ENCODE measurements around the gene LRRC36.

The LRRC36 gene

GRCh38 chr16:67393111-67393787, 66.6 kb downstream of the LRRC36 start, which contains the start of gene TPPP3:
Gene TPPP3 (minus strand): TSS chr16:67393498. CDS start chr16:67391111, 2,387 bp downstream.
- peak; percentile 90 for DNase-seq (ENCODE audit: low read depth)
- no peaks in the 10 kb centered on the region for H3K27me3 ChIP-seq (replicated peaks; ENCODE audit: control insufficient read depth, insufficient read depth, low read length)
- no peak within 1 kb of the TSS for H3K9ac ChIP-seq (ENCODE audit: low read length)
- H3K4me1 ChIP-seq (ENCODE audit: control insufficient read depth, insufficient read depth, low read length) = peaks cover 25% of the 10 kb centered on the region
- peak within 1 kb of the TSS; percentile 59 for H3K4me3 ChIP-seq (ENCODE audit: low read length)
- H3K36me3 ChIP-seq (ENCODE audit: control insufficient read depth, insufficient read depth, low read length, severe bottlenecking) = no peaks in the 10 kb centered on the region
- no peaks in the 10 kb centered on the region for H3K9me3 ChIP-seq (ENCODE audit: control insufficient read depth, low read length)

- Histone ChIP-seq H3K27me3 (replicated peaks; ENCODE audit: control insufficient read depth, insufficient read depth, low read length) (no peaks in the 10 kb centered on the region), H3K9ac (ENCODE audit: low read length) (no peak overlapping the region), H3K4me1 (ENCODE audit: control insufficient read depth, insufficient read depth, low read length) (peaks cover 25% of the 10 kb centered on the region), H3K4me3 (ENCODE audit: low read length) (peak overlapping the region; percentile 59), H3K9me3 (ENCODE audit: control insufficient read depth, low read length) (no peaks in the 10 kb centered on the region), H3K36me3 (ENCODE audit: control insufficient read depth, insufficient read depth, low read length, severe bottlenecking) (no peaks in the 10 kb centered on the region)
- no peak for DNase-seq (ENCODE audit: low read depth)
Measured at GRCh38 chr16:67393788-67394154, 67.2 kb downstream of the LRRC36 start.

- Histone ChIP-seq H3K36me3 (ENCODE audit: control insufficient read depth, insufficient read depth, low read length, severe bottlenecking) (no peaks in the 10 kb centered on the region), H3K4me1 (ENCODE audit: control insufficient read depth, insufficient read depth, low read length) (peaks cover 25% of the 10 kb centered on the region), H3K27me3 (replicated peaks; ENCODE audit: control insufficient read depth, insufficient read depth, low read length) (no peaks in the 10 kb centered on the region), H3K4me3 (ENCODE audit: low read length) (no peak overlapping the region), H3K9ac (ENCODE audit: low read length) (no peak overlapping the region), H3K9me3 (ENCODE audit: control insufficient read depth, low read length) (no peaks in the 10 kb centered on the region)
- DNase-seq (ENCODE audit: low read depth) = no peak
Measured at GRCh38 chr16:67394155-67395104, 67.8 kb downstream of the LRRC36 start.

DNA sequence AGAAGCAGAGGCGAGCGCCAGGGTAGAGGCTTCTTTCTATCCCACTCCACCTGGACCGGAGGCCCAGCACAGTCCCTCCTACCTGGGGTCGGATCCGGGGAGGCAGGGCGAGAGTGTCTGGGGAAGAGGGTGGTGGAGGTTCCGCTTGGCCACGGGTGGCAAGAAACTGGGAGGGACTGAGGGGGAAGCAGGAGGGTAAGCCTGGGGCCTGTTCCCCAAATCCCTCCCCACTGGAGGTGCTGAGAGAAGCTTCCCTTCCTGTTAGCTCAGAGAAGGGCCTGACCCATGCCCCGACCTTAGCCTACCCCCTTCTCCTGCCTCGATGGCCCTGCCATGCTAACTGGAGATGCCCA, 68.5 kb downstream of the LRRC36 start:
- H3K9ac ChIP-seq (ENCODE audit: low read length) = no peak overlapping the region
- no peaks in the 10 kb centered on the region for H3K27me3 ChIP-seq (replicated peaks; ENCODE audit: control insufficient read depth, insufficient read depth, low read length)
- no peak for DNase-seq (ENCODE audit: low read depth)
- no peaks in the 10 kb centered on the region for H3K9me3 ChIP-seq (ENCODE audit: control insufficient read depth, low read length)
- peaks cover 25% of the 10 kb centered on the region for H3K4me1 ChIP-seq (ENCODE audit: control insufficient read depth, insufficient read depth, low read length)
- H3K36me3 ChIP-seq (ENCODE audit: control insufficient read depth, insufficient read depth, low read length, severe bottlenecking) = no peaks in the 10 kb centered on the region
- no peak overlapping the region for H3K4me3 ChIP-seq (ENCODE audit: low read length)

DNA sequence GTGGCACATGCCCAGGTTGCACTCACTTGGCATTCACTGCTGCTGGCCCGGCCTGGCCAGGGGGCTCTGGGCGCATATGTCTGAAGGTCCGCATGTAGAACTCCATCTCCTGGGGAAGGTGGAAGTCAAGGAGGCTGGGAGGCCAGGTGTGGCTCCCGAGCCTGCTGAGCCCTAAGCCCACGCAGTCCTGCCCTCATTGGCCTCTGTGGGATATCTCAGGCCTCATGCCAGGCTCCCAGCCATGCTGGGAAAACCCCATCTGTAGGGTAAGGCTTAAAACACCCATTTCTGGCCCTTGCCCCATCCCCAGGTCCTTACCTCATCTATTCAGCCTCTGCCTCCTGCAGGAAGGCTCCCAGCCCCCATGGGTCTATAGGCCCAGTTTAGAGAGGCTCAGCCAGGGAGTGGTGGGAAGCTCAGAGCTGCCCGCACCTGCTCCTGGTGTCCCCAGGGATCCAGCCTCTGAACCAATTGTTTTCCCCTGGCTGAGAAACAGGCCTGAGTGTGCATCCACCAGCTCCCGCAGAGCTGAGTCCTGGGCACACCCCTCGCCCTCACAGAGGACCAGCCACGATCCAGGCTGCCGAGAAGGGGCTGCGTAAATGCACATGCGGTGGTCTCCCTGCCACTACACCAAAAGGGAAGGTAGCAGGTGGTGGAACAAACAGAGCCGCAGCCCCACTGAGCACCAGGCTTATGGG, 69.0 kb downstream of the LRRC36 start:
- H3K4me1 ChIP-seq (ENCODE audit: control insufficient read depth, insufficient read depth, low read length) = peaks cover 25% of the 10 kb centered on the region
- no peaks in the 10 kb centered on the region for H3K36me3 ChIP-seq (ENCODE audit: control insufficient read depth, insufficient read depth, low read length, severe bottlenecking)
- H3K9ac ChIP-seq (ENCODE audit: low read length) = no peak overlapping the region
- no peak for DNase-seq (ENCODE audit: low read depth)
- no peak overlapping the region for H3K4me3 ChIP-seq (ENCODE audit: low read length)
- H3K9me3 ChIP-seq (ENCODE audit: control insufficient read depth, low read length) = no peaks in the 10 kb centered on the region
- H3K27me3 ChIP-seq (replicated peaks; ENCODE audit: control insufficient read depth, insufficient read depth, low read length) = no peaks in the 10 kb centered on the region

DNA sequence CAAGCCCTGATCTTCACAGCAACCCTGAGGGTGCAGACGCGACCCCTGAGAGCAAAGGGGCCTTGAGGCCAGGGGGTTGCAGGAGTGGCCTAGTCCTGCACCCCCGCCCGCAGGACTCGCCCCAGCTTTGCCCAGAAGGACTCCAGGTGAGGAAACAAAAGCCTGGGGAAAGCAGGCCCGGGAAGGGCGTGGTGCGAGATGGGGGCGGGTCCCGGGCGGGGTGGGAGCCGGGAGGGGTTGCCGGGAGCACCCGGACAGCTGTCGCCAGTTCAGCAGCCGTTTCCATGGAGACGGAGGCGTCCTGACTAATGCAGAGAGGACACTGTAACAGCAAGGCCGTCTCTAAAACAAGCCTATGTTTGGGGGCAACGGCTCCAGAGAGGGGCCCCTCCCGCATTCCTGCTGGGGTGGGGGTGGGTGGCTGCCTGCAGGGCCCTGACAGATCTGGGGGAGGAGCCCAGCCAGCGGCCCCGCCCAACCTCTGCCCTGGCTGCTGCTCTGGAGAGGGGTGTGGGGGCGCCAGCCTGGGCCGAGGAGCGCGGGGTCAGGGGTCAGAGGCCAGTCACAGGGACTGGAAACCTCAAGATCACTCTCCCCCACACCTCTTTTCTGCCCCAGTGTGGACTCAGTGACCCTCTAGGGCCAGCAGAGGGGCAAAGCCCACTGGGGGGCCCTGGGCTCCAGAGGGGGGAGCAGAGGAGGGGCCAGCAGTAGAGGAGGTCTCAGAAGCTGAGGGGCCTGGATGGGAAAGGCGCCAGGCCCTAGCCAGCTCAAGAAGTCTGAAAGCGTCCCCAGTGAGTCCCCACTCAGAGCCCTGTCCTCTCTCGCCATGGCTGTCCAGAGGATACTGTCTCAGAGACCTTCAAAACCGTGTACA, 69.8 kb downstream of the LRRC36 start:
- Histone ChIP-seq H3K36me3 (ENCODE audit: control insufficient read depth, insufficient read depth, low read length, severe bottlenecking) (no peaks in the 10 kb centered on the region), H3K27me3 (replicated peaks; ENCODE audit: control insufficient read depth, insufficient read depth, low read length) (no peaks in the 10 kb centered on the region), H3K4me3 (ENCODE audit: low read length) (no peak overlapping the region), H3K9me3 (ENCODE audit: control insufficient read depth, low read length) (no peaks in the 10 kb centered on the region), H3K9ac (ENCODE audit: low read length) (no peak overlapping the region), H3K4me1 (ENCODE audit: control insufficient read depth, insufficient read depth, low read length) (peaks cover 25% of the 10 kb centered on the region)
- peak; percentile 48 for DNase-seq (ENCODE audit: low read depth)

DNA sequence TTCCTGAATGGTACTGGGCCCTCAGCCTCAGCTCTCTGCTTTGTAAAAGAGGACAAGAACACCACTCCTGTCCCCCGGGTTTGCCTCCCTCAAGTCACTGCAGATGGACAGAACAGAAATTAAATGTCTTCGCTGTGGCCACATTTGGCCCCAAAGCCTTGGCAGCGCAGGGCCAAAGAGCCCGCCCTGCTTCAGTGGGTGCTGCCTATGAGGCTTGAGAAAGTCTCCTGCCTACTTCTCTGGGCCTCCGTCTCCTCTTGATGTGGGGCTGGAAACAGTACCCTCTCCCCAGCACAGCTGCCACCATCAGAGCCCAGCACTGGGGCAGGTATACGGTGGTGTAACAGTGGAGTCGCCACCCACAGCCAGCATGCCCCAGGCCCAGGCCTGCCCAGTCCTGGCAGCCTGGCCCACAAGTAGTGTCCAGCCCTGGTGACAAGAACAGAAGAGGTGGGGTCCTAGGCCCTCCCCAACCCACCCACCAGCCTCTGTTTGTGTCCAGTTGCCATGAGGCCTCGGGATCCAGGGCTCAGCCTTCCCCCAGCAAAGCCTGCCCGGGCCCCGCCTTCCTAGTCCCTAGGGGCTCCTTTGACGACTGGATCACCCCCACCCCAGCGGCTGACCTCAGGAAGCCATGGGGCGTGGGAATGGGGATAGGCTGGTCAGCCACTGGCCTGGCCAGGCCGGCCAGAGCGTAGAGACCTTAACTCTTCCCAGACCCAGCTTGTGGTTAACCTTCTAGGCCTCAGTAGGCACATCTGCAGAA, 70.6 kb downstream of the LRRC36 start:
- peaks cover 25% of the 10 kb centered on the region for H3K4me1 ChIP-seq (ENCODE audit: control insufficient read depth, insufficient read depth, low read length)
- no peak overlapping the region for H3K4me3 ChIP-seq (ENCODE audit: low read length)
- H3K36me3 ChIP-seq (ENCODE audit: control insufficient read depth, insufficient read depth, low read length, severe bottlenecking) = no peaks in the 10 kb centered on the region
- no peaks in the 10 kb centered on the region for H3K9me3 ChIP-seq (ENCODE audit: control insufficient read depth, low read length)
- no peak overlapping the region for H3K9ac ChIP-seq (ENCODE audit: low read length)
- H3K27me3 ChIP-seq (replicated peaks; ENCODE audit: control insufficient read depth, insufficient read depth, low read length) = no peaks in the 10 kb centered on the region
- no peak for DNase-seq (ENCODE audit: low read depth)

DNA sequence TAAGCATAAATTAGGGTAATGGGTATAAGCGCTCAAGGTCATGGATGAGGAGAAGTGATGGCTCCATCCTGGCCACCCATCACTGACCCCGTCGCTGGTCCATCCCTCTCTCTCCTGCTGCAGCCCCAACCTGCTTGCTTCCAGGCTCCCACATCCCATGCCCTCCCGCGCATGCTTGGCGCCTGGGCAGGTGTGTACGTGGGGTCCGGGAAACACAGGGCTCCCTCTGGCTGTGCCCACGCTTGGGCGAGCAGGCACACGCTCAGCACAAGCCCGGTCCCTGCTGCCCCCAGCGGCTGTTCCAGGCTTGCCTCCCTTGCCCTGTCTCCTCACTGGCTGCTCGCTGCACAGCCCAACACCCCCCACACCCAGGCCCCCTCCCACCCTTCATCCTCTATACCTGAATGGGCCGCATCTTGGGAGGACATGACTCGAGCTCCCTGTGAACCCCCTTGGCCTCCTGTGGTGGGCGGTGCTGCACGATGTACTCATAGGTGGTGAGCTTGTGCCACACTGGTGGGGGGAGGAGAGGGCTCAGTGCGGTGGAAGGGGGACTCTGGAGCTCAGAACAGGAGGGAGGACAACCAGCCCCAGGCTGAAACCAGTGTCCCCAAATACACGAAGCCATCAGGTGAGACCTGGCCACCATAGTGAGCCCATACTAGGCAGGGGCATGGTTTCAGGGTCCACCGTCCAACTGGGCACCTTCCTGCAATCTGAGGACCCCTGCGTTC, 71.4 kb downstream of the LRRC36 start:
- DNase-seq (ENCODE audit: low read depth) = no peak
- H3K9me3 ChIP-seq (ENCODE audit: control insufficient read depth, low read length) = no peaks in the 10 kb centered on the region
- H3K4me3 ChIP-seq (ENCODE audit: low read length) = no peak overlapping the region
- H3K27me3 ChIP-seq (replicated peaks; ENCODE audit: control insufficient read depth, insufficient read depth, low read length) = no peaks in the 10 kb centered on the region
- peaks cover 22% of the 10 kb centered on the region for H3K4me1 ChIP-seq (ENCODE audit: control insufficient read depth, insufficient read depth, low read length)
- H3K9ac ChIP-seq (ENCODE audit: low read length) = no peak overlapping the region
- H3K36me3 ChIP-seq (ENCODE audit: control insufficient read depth, insufficient read depth, low read length, severe bottlenecking) = no peaks in the 10 kb centered on the region

- no peak for DNase-seq (ENCODE audit: low read depth)
- no peaks in the 10 kb centered on the region for H3K27me3 ChIP-seq (replicated peaks; ENCODE audit: control insufficient read depth, insufficient read depth, low read length)
Measured at GRCh38 chr16:67398546-67399217, 72.1 kb downstream of the LRRC36 start.

More at GRCh38 chr16:67398546-67399217, 72.1 kb downstream of the LRRC36 start:
- peaks cover 18% of the 10 kb centered on the region for H3K4me1 ChIP-seq (ENCODE audit: control insufficient read depth, insufficient read depth, low read length)
- H3K9ac ChIP-seq (ENCODE audit: low read length) = no peak overlapping the region
- no peak overlapping the region for H3K4me3 ChIP-seq (ENCODE audit: low read length)
- H3K9me3 ChIP-seq (ENCODE audit: control insufficient read depth, low read length) = no peaks in the 10 kb centered on the region
- H3K36me3 ChIP-seq (ENCODE audit: control insufficient read depth, insufficient read depth, low read length, severe bottlenecking) = no peaks in the 10 kb centered on the region

Data from adipocyte (in vitro differentiated cells).